ENCODE measurements around the gene POU3F3.
A peak's percentile ranks its signal among the peaks of the same experiment; 100 is the strongest.

The POU3F3 gene

GRCh38 chr2:104831742-104832141 is 22.2 kb upstream of the POU3F3 start:
- H3K27me3 ChIP-seq: no peaks in the 10 kb centered on the region
- no peak overlapping the region for H3K27ac ChIP-seq
- H3K9me3 ChIP-seq (replicated peaks in 1 of 11): no peaks in the 10 kb centered on the region
- H3K4me2 ChIP-seq: no peak overlapping the region
- H3K4me1 ChIP-seq: no peaks in the 10 kb centered on the region
- H3K36me3 ChIP-seq: no peaks in the 10 kb centered on the region
- H4K20me1 ChIP-seq: no peaks in the 10 kb centered on the region
- TF ChIP-seq Cebpa-rat (IDR thresholded peaks at IDR 0.05): no peak
- no peak overlapping the region for H3K9ac ChIP-seq
- H3K4me3 ChIP-seq: no peak overlapping the region

- Histone ChIP-seq H4K20me1 (no peaks in the 10 kb centered on the region), H3K4me2 (no peak overlapping the region), H3K9me3 (replicated peaks in 1 of 11) (no peaks in the 10 kb centered on the region), H3K27me3 (no peaks in the 10 kb centered on the region; a peak in 1 of 22 replicates), H3K4me1 (no peaks in the 10 kb centered on the region), H3K9ac (no peak overlapping the region), H3K27ac (no peak overlapping the region), H3K4me3 (no peak overlapping the region), H3K36me3 (no peaks in the 10 kb centered on the region)
- TF ChIP-seq Cebpa-rat (IDR thresholded peaks at IDR 0.05): no peak
Observed at GRCh38 chr2:104834431-104835153, 19.3 kb upstream of the POU3F3 start.

- Histone ChIP-seq H3K36me3 (no peaks in the 10 kb centered on the region), H3K4me2 (no peak overlapping the region), H3K9me3 (replicated peaks in 1 of 11) (no peaks in the 10 kb centered on the region), H3K4me1 (no peaks in the 10 kb centered on the region), H3K27me3 (peaks cover under 1 to 4% (median 3%) of the 10 kb centered on the region in 11 experiments; a peak in 10 of 22 replicates), H3K27ac (no peak overlapping the region), H3K9ac (no peak overlapping the region), H3K4me3 (no peak overlapping the region), H4K20me1 (no peaks in the 10 kb centered on the region)
- no peak for TF ChIP-seq Cebpa-rat (IDR thresholded peaks at IDR 0.05)
Observed at GRCh38 chr2:104836265-104836664, 17.6 kb upstream of the POU3F3 start.

- Histone ChIP-seq H3K4me1 (no peaks in the 10 kb centered on the region), H3K4me3 (no peak overlapping the region), H3K36me3 (no peaks in the 10 kb centered on the region), H3K9me3 (replicated peaks in 1 of 11) (no peaks in the 10 kb centered on the region), H3K9ac (no peak overlapping the region), H3K27me3 (peaks cover 6 to 9% (median 8%) of the 10 kb centered on the region in 11 experiments; a peak in 21 of 22 replicates), H4K20me1 (no peaks in the 10 kb centered on the region), H3K4me2 (no peak overlapping the region), H3K27ac (no peak overlapping the region)
- TF ChIP-seq Cebpa-rat (IDR thresholded peaks at IDR 0.05): no peak
Observed at GRCh38 chr2:104836841-104837240, 17.1 kb upstream of the POU3F3 start.

- TF ChIP-seq Cebpa-rat (IDR thresholded peaks at IDR 0.05): no peak
- no peak overlapping the region for H3K4me2 ChIP-seq
- no peaks in the 10 kb centered on the region for H3K36me3 ChIP-seq
- H3K4me3 ChIP-seq: no peak overlapping the region
- peaks cover 39 to 42% (median 41%) of the 10 kb centered on the region in 11 experiments for H3K27me3 ChIP-seq
- H4K20me1 ChIP-seq: peaks cover 0 to 12% (median 8%) of the 10 kb centered on the region in 11 experiments; a peak in 13 of 22 replicates
- no peak overlapping the region for H3K27ac ChIP-seq
- H3K4me1 ChIP-seq: 0 out of 20 replicates have a peak, but pooled peaks cover 0 to 5% (median 0%) of the 10 kb centered on the region in 10 experiments
- peaks cover 27 to 32% (median 29%) of the 10 kb centered on the region in 11 experiments for H3K9me3 ChIP-seq (replicated peaks in 1 of 11)
- no peak overlapping the region for H3K9ac ChIP-seq
Observed at GRCh38 chr2:104840156-104840555, 13.8 kb upstream of the POU3F3 start.

GRCh38 chr2:104840893-104841585 is 12.9 kb upstream of the POU3F3 start:
- H3K27me3 ChIP-seq: peaks cover 48 to 51% (median 50%) of the 10 kb centered on the region in 11 experiments

GRCh38 chr2:104841744-104842143 is 12.2 kb upstream of the POU3F3 start:
- H3K36me3 ChIP-seq: no peaks in the 10 kb centered on the region
- peaks cover 0 to 27% (median 21%) of the 10 kb centered on the region in 11 experiments; a peak in 15 of 22 replicates for H4K20me1 ChIP-seq
- no peak overlapping the region for H3K4me3 ChIP-seq
- H3K4me1 ChIP-seq: 0 out of 20 replicates have a peak, but pooled peaks cover 0 to 8% (median 0%) of the 10 kb centered on the region in 10 experiments
- H3K4me2 ChIP-seq: no peak overlapping the region
- peaks cover 28 to 36% (median 32%) of the 10 kb centered on the region in 11 experiments for H3K9me3 ChIP-seq (replicated peaks in 1 of 11)
- TF ChIP-seq Cebpa-rat (IDR thresholded peaks at IDR 0.05): no peak
- H3K27ac ChIP-seq: no peak overlapping the region
- H3K9ac ChIP-seq: no peak overlapping the region
- peaks cover 55 to 58% (median 57%) of the 10 kb centered on the region in 11 experiments for H3K27me3 ChIP-seq

More at GRCh38 chr2:104840893-104841585, 12.9 kb upstream of the POU3F3 start:
- Histone ChIP-seq H3K4me3 (no peak overlapping the region), H3K27ac (no peak overlapping the region), H3K9me3 (replicated peaks in 1 of 11) (peaks cover 28 to 36% (median 32%) of the 10 kb centered on the region in 11 experiments), H3K9ac (no peak overlapping the region), H3K4me1 (0 out of 20 replicates have a peak, but pooled peaks cover 0 to 8% (median 0%) of the 10 kb centered on the region in 10 experiments), H3K36me3 (no peaks in the 10 kb centered on the region), H4K20me1 (peaks cover 0 to 20% (median 16%) of the 10 kb centered on the region in 11 experiments; a peak in 14 of 22 replicates), H3K4me2 (no peak overlapping the region)
- TF ChIP-seq Cebpa-rat (IDR thresholded peaks at IDR 0.05): no peak

- Histone ChIP-seq H3K4me1 (peaks cover 0 to 8% (median 0%) of the 10 kb centered on the region in 10 experiments; a peak in 1 of 20 replicates), H3K36me3 (no peaks in the 10 kb centered on the region), H3K9ac (no peak overlapping the region), H4K20me1 (peaks cover 0 to 53% (median 31%) of the 10 kb centered on the region in 11 experiments; a peak in 16 of 22 replicates), H3K27me3 (peaks cover 87 to 91% (median 90%) of the 10 kb centered on the region in 11 experiments), H3K9me3 (replicated peaks in 1 of 11) (peaks cover 28 to 36% (median 32%) of the 10 kb centered on the region in 11 experiments), H3K4me3 (peak overlapping the region in 4 of 10 experiments; percentile 4 to 34 (median 22); a peak in 4 of 20 replicates), H3K4me2 (peak overlapping the region in 4 of 11 experiments; percentile 21 to 53 (median 28); a peak in 3 of 22 replicates), H3K27ac (no peak overlapping the region)
- TF ChIP-seq Cebpa-rat (IDR thresholded peaks at IDR 0.05): no peak
Observed at GRCh38 chr2:104844807-104845551, 8.9 kb upstream of the POU3F3 start.
